Calu3 (cell line): ENCODE data around the gene STN1. TPM values are rescaled to one million over a fixed set of nuclear protein-coding genes. Genes with fewer than 3 reads are reported as not detected.
A peak's percentile ranks its signal among the peaks of the same experiment; 100 is the strongest.

Experiments used
- BruUV-seq: library from RNA; stranded (reverse); fragments of 400-500 nt; replicated peaks from 2 replicates; lab custom pipeline; 2021; lab: Mats Ljungman, UMichigan
- CTCF ChIA-PET: fragments of 300-600 bp; sonication (Branson Sonifier 250); formaldehyde crosslinking; loops from one replicate; lab custom pipeline; 2022; ENCODE audit warnings: antibody characterized with exemption; lab: Charles Lee
- DNase-seq: peaks from one replicate; pipeline ENCODE4 v3.0.0; 2022
- H3K27ac Mint-ChIP-seq: one replicate; pipeline ENCODE4 v1.8.0; 2022; ENCODE audit warnings: mixed read lengths; ENCODE audit not compliant: unreplicated experiment
- H3K27me3 Mint-ChIP-seq: one replicate; pipeline ENCODE4 v1.8.0; 2022; ENCODE audit warnings: mixed read lengths; ENCODE audit not compliant: unreplicated experiment
- H3K36me3 Mint-ChIP-seq: one replicate; pipeline ENCODE4 v1.8.0; 2022; ENCODE audit warnings: mild to moderate bottlenecking, moderate library complexity, mixed read lengths; ENCODE audit not compliant: insufficient read depth, unreplicated experiment
- H3K4me1 Mint-ChIP-seq: one replicate; pipeline ENCODE4 v1.8.0; 2022; ENCODE audit warnings: mild to moderate bottlenecking, low read depth, mixed read lengths; ENCODE audit not compliant: unreplicated experiment
- H3K4me3 Mint-ChIP-seq: one replicate; pipeline ENCODE4 v1.8.0; 2022; ENCODE audit warnings: mild to moderate bottlenecking, low read depth, moderate library complexity, mixed read lengths; ENCODE audit not compliant: unreplicated experiment
- H3K9me3 Mint-ChIP-seq: one replicate; pipeline ENCODE4 v1.8.0; 2022; ENCODE audit warnings: low read depth, mixed read lengths; ENCODE audit not compliant: unreplicated experiment
- intact Hi-C: fragments of 100-400 bp; cut with micrococcal nuclease; formaldehyde crosslinking; loops from one replicate; pipeline ENCODE4 v1.10.0; 2022; ENCODE audit not compliant: unreplicated experiment
- total RNA-seq: library from RNA; stranded (reverse); gene quantifications from 2 replicates; pipeline ENCODE4 v1.2.3, GENCODE V29; 2022
- TF ChIP-seq, protein P1 (sequence below): fragments of 200-600 bp; IDR thresholded peaks from one replicate; pipeline ENCODE4 v1.8.0; 2022; ENCODE audit warnings: antibody characterized with exemption; ENCODE audit not compliant: unreplicated experiment

STN1 gene
- total RNA-seq, 1 experiment from 2014 or later = 13.1 TPM

DNA sequence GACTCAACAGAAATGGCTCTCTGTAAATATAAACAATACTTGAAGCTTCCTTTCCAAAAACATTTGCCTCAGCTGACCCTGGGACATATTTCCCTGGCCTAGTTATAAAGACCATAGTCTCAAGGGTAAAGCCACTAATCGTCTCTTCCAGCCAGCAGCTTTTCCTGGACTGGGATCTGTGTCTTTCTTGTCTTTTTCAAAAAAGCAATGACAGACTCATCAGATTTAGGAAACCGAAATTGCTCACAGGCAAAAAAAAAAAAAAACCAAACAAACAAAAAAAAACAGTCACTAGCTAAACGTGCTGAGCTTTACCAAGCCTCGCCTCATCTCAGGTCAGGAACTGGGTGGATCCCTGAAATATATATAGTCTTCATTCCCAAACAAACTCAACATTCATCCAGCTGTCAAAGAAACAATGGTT lies 23.5 kb downstream of the STN1 start:
- DNase-seq = no peak
- TF ChIP-seq, protein P1, sequence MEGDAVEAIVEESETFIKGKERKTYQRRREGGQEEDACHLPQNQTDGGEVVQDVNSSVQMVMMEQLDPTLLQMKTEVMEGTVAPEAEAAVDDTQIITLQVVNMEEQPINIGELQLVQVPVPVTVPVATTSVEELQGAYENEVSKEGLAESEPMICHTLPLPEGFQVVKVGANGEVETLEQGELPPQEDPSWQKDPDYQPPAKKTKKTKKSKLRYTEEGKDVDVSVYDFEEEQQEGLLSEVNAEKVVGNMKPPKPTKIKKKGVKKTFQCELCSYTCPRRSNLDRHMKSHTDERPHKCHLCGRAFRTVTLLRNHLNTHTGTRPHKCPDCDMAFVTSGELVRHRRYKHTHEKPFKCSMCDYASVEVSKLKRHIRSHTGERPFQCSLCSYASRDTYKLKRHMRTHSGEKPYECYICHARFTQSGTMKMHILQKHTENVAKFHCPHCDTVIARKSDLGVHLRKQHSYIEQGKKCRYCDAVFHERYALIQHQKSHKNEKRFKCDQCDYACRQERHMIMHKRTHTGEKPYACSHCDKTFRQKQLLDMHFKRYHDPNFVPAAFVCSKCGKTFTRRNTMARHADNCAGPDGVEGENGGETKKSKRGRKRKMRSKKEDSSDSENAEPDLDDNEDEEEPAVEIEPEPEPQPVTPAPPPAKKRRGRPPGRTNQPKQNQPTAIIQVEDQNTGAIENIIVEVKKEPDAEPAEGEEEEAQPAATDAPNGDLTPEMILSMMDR = no peak
- Mint-ChIP-seq H3K4me1 (peaks cover 41% of the 10 kb centered on the region), H3K9me3 (no peaks in the 10 kb centered on the region), H3K27me3 (no peaks in the 10 kb centered on the region), H3K36me3 (peaks cover 14% of the 10 kb centered on the region), H3K27ac (no peak overlapping the region), H3K4me3 (no peak overlapping the region)
- CTCF ChIA-PET = interaction anchor here (0.6 to 0.7 kb wide), 3 partner anchors 194 to 361 kb away, joined by 3 to 10 read pairs (median 3); no protein-coding TSS in a partner anchor
- BruUV-seq = no TSS peak
- intact Hi-C loops = no loop called here

DNA sequence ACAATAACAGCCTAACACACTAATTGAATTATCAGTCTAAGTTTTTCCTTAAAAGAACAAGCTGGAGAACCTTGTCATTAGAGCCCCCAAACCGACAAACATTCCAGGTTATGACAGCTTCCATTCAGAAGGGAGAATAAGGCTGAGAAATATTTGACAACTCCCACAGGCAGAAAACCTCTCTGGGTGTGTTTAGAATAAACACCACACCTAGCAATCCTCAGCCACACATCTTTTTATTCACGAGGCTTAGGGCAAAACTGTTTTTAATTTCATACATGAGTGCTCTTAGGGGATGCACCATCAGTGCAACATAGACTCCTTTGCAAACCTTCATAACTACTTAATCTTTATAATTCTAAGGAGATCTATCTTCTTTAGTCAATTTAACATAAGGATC lies 24.2 kb downstream of the STN1 start:
- H3K4me3 Mint-ChIP-seq = no peak overlapping the region

DNA sequence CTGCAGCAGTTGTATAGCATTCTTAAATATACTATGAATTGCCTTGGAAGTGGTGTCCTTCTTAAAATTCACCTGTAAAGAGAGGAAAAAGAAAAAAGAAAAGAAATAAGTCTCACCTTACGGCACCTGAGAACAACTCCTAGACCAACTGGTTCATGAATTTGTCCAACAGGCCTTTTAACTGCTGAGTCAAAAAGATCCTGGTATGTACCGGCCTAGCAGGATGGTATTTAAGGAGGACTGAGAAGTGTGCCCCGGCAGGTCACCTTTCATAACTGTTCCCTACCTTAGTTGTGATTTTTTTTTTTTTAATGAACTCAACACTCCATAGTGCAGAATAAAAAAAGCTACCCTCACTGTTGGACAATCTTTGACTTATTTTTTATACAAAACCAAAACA lies 25.8 kb downstream of the STN1 start:
- peaks cover 24% of the 10 kb centered on the region for H3K36me3 Mint-ChIP-seq
- CTCF ChIA-PET = no interaction called here
- peaks cover 55% of the 10 kb centered on the region for H3K4me1 Mint-ChIP-seq
- no TSS peak for BruUV-seq
- H3K4me3 Mint-ChIP-seq = no peak overlapping the region
- no peaks in the 10 kb centered on the region for H3K27me3 Mint-ChIP-seq
- no peak for DNase-seq
- no peak overlapping the region for H3K27ac Mint-ChIP-seq
- no peaks in the 10 kb centered on the region for H3K9me3 Mint-ChIP-seq
- intact Hi-C loops = no loop called here
- TF ChIP-seq, protein P1 = no peak

More for the DNA sequence above, 24.2 kb downstream of the STN1 start:
- H3K27ac Mint-ChIP-seq = no peak overlapping the region
- intact Hi-C loops = no loop called here
- no peak for DNase-seq
- H3K27me3 Mint-ChIP-seq = no peaks in the 10 kb centered on the region
- CTCF ChIA-PET = interaction anchor here (0.6 to 0.7 kb wide), 2 partner anchors 193 to 361 kb away, joined by 3 read pairs; no protein-coding TSS in a partner anchor
- no peaks in the 10 kb centered on the region for H3K9me3 Mint-ChIP-seq
- TF ChIP-seq, protein P1 = no peak
- H3K36me3 Mint-ChIP-seq = peaks cover 18% of the 10 kb centered on the region
- BruUV-seq = no TSS peak
- H3K4me1 Mint-ChIP-seq = peaks cover 47% of the 10 kb centered on the region

DNA sequence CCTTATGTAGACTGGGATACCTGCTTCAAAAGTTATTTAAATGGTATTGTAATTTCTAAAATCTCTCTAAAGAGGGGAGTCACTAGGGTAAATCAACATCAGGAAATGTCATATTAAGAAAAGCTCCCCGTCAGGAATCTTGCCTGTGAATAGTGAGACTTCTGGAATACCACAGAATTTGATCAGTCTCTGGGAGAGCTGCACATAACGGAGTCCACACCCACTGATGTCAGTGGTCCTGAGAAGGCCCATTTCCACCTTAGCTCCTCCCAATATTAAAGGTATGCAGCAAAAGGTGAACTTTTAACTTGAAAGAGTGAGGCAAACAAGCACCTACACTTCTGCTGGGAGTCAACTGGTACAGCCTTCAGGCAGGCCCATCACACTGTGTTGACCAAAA lies 27.3 kb downstream of the STN1 start:
- TF ChIP-seq, protein P1 = no peak
- CTCF ChIA-PET = interaction anchor here (1.2 to 1.7 kb wide), 7 partner anchors 18 to 384 kb away, joined by 3 to 11 read pairs (median 4); no protein-coding TSS in a partner anchor
- intact Hi-C loops = loop anchor here (2.0 kb wide), 1 partner anchor 20 kb away; no protein-coding TSS in a partner anchor
- Mint-ChIP-seq H3K27ac (peak overlapping the region; percentile 85), H3K4me3 (no peak overlapping the region), H3K27me3 (no peaks in the 10 kb centered on the region), H3K9me3 (no peaks in the 10 kb centered on the region), H3K36me3 (peaks cover 18% of the 10 kb centered on the region), H3K4me1 (peaks cover 47% of the 10 kb centered on the region)
- BruUV-seq = TSS peak; percentile 88
- no peak for DNase-seq
